GM21737 (cell line): ENCODE data around the gene DAB1.
"Not testable (repeated sequence)": the region's sequence is repeated elsewhere in the genome, so short reads cannot be mapped to it uniquely, and the experiment has no call there.

Experiments
- ATAC-seq: cut with Tn5 transposase; IDR thresholded peaks from one replicate; pipeline ENCODE4 v1.9.1; 2021; ENCODE audit warnings: mild to moderate bottlenecking, moderate library complexity; ENCODE audit not compliant: unreplicated experiment

Gene DAB1

DNA sequence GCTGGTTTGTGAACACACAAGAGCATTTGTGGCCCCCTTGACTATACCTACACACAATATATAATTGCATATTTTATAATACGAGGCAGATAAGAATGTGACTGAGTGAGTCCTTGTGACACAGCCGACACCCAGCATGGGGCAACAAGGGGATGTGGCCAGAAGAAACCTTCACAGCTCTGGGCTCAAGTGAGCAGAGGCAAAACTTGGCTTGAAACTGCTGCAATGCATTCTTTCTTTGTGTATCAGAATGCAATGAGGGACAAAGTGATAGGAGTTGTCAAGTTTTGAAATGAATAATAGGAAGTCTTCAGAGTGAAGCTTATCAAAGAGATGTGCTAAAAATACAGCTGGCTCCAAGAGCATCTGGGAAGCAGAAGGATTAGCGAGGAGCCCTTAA lies 334.0 kb downstream of the DAB1 start:
- ATAC-seq: no peak

DNA sequence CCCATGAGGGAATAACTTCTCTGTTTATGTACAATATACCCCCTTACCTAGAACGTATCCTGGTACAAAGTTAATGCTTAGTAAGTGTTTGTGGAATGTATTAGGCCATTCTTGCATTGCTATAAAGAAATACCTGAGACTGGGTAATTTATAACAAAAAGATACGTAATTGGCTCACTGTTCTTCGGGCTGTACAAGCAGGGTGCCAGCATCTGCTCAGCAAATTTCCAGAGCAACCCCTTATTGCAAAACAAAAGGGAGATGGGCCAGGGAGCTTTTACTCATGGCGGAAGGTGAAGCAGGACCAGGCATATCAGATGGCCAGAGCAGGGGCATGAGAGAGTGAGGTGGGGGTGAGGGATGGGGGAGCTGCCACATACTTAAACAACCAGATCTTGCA lies 334.6 kb downstream of the DAB1 start:
- no peak for ATAC-seq

DNA sequence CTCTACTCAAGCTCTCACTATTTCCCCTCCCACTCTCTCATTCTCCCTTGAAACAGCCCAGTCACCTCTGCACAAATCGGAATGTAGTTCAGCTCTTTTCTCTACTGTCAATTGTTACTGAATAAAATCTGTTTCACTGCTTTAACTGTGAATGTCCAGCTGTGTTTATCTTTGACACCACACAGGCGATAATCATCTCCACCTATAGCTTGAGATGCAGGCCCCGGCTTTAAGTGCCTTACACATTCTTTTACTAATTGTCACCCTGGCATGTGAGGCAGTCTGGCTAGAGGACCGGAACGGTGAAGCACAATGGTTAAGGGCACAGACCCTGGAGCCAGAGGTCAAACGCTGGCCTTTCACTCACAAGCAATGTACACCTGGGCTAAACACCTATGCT lies 335.2 kb downstream of the DAB1 start:
- no peak for ATAC-seq

DNA sequence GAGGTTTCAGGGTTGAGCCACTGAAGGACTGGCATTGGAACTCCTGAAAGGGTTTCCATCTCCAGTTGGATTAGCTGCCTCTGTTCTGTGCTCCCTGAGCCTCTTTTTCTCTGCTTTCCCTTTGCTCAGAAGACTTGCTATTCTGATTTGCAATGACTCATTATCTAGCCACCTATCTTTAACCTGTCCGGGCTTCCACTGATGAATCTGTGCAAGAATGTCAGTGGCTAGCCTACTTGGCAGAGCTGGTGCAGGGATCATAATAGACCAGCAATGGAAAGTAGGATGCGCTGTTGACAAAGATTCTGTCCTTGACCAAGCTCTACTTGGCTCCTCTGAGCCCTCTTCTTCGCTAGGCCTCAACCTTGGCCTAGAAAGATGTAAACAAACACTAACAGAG lies 336.2 kb downstream of the DAB1 start:
- not testable (repeated sequence) for ATAC-seq

DNA sequence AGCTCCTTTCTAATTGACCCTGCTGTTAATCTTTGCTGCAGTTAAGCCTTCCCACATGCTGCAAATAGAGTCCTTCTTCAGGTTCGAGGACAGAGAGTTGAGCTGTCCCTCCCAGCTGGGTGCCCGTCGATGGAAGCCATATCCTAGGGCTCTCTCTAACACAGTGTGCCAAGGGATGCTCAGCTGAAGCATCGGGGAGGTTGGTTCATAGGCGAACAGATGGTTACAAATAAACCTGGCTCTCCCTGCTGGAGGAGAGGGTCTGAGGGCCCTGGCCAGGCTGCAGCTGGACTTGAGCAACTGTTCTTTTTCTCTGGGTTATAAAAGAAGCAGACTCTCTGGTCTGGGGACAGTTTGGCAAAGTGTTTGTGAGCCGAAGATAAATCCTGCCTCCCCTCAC lies 337.7 kb downstream of the DAB1 start:
- no peak for ATAC-seq

DNA sequence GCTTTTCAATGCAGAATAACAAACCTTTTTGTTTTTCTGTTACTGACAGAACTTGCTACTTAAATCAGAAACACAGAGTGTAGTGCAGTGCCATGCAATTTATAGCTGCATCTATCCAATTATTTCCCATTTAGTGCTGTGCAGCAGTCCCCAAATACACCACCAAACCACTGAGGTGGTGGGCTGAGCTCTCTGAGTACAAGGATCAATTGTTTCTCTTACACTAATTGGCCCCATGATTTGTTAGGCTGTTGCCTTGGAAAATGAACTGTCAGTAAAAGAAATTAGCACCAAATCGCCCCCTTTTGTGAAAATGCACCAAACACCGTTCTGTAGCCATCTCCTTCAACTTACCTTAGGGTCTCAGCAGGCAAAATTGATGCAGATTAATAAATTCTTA lies 339.2 kb downstream of the DAB1 start:
- ATAC-seq: no peak

DNA sequence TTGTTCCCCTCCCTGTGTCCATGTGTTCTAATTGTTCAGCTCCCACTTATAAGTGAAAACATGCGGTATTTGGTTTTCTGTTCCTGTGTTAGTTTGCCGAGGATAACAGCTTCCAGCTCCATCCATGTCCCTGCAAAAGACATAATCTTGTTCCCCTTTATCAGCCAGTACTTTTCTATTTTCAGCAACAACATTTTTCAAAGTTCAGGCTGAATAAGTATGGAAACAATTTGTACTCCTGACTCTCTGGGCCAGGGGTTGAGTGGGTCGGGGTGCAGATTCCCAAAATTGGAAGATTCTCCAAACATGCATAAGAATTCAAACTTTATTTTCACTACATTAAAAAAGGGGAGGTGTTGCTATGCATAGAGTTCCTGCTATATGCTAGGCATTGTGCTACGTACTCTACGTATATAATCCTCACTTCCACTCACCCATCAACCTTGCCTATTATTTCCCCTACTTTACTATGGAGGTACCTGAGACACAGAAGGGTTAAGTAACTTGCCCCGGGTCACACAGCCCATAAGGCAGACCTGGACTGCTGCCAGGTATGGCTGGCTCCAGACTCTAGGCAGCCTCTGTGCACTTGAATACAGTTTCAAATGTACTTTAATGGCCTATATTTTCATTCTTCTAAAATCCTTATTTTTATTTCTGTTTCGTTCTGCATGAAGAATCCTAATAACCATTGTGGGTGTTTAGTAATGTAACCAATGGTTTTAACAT lies 341.0 kb downstream of the DAB1 start:
- ATAC-seq: no peak

DNA sequence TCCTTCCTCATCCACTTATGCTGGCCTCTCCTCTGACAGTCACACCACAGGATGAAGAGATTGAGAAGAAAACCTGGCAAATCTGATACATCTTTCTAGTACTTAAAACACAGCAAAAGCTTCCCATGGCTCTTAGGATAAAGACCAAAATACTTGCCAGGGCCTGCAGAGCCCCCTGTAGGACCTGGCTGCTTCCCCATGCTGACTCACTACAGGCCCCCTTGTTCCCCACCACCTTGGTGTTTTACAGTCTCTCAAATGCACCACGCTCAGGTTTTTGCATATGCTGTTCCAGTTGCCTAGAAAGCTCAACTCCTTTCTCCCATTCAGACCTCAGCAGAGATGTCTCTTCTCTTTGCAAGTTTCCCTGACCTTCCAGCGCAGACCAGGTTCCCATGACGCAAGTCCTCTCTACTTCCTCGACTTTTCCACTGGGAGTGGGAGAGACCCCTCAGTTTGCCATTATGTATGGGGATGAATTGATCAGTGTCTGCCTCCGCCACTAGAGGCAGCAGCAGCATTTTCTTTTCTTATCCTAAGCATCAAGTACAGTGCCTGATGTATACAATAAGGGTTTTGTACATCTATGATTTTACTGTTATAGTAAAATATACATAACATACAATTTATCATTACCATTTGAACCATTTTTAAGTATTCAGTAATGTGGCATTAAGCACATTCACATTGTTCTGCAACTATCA lies 344.3 kb downstream of the DAB1 start:
- no peak for ATAC-seq

DNA sequence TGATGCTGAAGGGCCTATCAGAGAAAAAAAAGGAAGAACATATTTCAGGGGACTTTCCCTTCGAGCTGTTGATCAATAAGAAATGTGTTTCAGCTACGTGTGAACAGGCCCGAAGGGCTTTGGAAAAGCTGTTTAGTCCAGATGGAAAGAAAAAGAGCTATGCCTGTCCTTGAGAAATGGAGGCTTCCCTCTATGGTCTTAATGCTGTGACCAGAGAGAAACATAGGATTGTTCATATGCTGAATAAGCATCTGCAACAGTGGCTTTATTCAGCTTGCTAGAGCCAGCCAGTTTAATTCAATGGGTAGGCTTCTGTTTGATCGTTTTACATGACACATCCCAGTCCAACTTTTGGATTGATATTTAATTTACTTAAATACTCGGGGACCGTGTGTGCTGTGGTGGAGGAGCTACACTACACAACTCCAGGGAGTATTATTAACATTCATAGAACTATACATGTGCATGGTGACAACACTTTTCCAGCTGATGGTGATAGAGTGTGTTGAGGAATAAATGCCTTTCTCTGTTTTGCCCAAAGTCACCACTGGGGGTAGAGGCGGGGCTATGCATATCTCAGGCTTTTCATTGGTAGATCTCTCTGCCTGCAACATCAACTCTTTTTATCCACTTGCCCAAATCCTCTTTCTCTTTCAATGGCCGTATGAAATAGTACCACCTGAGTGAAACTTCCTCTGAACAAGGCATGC lies 351.3 kb downstream of the DAB1 start:
- no peak for ATAC-seq

DNA sequence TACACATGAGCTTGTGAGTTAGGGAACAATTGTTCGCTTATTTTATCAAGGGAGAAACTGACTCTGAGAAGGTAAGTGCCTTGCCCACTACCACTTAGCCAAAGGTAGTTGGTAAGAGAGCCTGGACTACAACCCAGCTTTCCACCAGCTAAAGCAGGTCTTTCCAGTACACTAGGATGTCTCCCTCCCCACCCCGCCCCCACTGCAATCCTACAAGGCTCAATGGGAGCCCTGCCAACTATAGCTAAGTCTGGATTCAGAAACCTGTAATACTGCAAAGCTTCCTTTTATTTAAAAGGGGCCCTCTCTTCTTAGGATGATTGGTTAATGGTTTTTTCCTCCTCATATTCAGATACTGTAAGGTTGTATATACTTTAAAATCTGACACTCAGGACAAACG lies 356.0 kb downstream of the DAB1 start:
- ATAC-seq: no peak

DNA sequence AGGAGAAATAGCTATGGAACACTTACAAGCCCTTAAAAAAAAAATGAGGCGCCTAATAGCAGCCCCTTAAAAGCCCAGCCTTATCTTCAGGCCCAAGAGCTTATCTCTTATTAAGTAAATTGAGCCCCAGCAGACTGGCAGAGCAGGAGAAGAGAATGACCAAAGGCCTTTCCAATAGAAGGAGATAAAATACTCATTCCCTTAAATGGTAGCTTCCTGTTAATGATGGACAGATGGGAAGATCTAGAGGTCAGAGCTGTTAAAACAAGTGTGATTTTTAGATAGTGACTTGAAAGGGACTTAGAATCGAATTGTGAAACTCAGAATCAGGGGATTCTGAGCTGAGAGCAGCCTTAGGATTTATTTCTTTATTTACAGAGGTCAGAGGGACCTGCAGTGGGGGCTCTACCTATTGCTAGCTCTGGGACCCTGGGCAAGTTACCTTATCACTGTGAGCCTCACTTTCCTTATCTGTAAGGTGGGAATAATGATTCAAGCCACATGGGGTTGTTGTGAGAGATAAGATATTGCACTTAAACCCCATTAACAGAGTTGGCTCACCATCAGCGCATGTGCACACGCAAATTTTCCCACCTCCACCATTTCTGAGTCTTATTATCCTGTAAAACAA lies 356.8 kb downstream of the DAB1 start:
- ATAC-seq: no peak

DNA sequence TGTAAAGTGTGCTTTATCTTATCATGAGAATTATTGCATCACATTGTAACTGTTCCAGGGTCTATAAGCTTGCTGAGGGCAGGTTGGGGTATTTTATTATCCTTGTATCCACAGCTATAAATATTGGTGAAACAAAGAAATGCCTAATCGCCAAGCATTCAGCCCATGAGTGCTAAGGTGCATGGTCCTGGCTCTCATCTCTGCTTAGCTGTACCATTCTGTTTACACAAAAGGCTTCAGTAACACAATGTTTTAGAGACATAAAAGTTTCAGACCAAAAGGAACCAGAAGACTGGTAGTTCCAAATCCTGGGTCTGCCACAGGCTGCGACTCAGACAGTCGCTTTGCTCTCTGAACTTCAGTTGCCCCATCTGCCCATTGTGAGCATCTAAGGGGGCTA lies 358.4 kb downstream of the DAB1 start:
- no peak for ATAC-seq

DNA sequence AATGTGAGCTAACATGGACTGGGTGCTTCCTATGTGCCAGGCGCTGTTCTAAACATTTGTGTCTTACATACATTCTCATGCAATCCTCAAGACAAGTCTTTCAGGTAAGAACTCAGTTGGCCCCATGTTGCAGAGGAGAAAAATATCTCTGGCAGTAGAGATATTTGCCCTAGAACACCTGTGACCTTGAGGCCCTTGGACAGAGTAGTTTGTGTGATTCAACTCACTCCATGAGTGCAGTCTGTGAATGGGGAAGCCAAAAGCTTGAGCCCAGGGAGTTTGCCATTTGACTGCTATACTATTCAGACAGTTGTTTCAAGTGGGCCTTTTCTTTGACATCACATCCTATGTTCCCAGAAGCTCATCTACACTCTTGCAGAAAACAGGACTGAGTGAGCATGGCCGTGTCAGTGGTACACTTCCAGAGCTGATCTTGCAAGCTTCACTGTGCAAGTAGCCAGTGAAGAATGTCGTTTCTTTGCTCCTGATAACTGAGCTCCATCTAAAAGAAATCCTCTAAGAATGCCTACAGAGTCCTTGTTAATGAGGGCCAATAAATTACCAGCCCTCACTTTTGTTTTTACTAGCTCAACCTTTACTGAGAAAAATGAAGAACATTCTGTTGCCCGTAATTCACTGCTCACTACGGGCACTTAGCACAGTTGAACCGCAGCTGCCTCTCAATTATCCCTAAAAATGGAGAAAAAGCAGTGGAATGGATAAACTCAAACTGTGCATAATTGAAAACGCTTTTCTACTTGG lies 359.3 kb downstream of the DAB1 start:
- no peak for ATAC-seq

DNA sequence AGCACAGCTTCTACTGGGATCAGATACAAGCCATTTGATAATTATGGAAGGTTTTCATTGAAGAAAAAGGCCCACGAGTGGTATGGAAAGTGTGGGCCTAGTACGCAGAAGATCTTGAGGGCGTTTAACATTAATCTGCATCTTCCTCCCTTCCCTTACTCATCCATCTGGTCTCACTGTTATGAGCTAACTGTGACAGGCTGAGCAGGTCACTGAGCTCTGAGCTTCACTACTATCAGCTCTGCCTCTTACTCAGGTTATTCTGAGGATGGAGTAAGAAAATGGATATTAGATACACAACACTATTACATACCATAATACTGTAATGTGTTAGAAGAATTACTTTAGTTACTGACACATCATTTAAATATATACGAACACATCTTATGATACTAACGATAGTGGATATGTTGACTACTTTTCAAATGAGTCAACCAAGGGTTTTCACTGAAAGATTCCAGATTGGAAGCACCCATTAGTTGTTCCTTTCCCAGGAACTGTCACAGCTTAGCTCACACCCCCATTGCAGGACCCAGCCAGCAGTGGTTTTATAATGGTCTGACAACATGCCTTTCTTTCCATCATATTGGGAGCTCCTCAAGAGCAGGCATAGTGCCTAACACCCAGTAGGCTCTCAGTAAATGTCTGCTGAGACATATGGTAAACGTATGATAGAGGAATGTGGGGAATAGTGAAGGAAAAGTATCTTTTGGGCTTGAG lies 360.3 kb downstream of the DAB1 start:
- no peak for ATAC-seq

DNA sequence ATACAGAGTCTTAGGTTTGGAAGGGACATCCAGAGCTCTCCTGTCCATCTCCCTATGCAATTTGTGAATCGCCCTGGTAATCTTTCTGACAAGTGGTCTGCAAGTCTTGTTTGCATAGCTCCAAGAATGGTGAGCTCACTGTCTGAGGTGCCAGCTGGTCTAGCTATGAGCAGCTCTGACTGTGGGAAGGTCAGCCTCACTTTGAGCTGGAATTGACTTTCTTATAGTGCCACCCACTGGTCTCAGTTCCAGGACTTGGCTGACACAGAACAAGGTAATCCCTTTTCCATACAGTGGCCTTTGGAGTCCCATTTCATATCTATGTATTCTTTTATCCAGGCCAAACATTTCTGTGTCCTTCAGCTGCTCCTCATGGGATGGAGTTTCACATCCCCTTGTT lies 362.5 kb downstream of the DAB1 start:
- no peak for ATAC-seq

DNA sequence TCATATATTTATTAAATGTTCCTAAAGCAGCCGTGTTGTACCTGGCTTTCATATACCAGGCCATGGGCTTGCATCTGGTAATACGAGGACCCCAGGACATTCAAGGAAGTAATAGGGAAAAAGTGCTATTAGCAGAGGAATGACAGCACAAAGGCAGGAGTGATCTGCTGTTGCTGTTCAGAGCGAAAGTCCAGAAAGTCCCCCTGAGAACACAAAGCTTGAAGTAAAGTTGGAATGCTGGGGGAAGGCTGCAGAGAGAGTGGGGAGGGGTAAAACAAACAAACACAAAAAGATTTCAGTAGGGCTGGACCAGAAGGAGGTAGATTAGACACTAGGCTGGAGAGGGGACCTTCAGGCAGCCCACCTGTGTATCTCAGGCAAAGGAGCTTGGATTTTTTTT lies 363.4 kb downstream of the DAB1 start:
- ATAC-seq: no peak

DNA sequence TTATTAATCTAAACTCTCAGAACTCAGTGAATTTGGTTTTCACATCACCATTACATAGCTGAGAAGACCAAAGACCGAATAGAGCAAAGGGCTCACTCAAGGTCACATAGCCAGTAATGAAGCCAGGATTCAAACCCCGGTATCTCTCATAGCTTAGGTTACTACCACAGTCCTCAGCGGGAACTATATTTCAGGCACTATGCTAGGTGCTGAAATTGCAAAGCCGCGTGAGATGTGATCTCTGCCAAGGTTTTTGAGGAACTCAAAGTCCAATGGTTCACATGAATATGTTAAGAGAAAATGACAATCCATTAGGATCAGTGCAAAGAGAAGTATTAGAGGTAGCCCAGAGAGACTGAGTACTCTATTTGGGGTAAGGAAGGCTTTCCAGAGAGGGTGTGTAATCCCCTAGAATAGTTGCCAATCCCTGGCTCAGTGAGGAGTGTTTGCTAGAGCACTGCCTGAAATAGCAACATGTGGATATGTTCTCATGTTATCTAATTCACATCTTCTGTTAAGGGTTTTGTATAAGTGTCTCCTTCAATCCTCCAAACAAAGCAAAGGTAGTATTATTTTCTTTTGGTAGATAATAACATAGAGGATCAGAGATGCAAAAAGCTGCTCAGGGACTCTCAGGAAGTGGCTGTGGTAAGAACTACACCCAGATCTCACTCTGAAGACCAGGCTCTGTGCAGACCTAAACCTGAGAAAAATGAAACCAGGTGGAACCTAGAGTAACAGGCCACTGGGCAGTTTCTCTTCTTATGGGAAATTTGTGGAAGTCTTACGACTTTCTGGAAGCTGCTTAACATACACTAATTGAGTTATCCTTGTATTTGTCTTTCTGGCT lies 365.0 kb downstream of the DAB1 start:
- ATAC-seq: no peak

DNA sequence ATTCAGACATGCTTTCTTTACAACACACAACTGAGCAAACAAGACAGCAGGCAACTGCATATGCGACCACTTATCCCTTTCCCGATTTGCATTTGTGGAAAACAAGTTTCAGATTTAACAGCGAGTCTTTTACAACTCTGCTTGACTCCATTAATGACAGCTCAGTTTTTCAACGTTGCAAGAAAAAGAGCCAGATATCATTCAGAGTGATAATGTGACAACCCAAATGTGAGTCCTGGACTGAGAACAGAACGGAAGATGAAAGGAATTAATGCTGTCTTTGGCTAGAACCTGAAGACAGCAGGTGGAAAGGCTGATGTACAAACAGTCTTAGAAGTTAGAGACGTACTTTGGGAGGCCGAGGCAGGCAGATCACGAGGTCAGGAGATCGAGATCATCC lies 375.0 kb downstream of the DAB1 start:
- ATAC-seq: no peak

DNA sequence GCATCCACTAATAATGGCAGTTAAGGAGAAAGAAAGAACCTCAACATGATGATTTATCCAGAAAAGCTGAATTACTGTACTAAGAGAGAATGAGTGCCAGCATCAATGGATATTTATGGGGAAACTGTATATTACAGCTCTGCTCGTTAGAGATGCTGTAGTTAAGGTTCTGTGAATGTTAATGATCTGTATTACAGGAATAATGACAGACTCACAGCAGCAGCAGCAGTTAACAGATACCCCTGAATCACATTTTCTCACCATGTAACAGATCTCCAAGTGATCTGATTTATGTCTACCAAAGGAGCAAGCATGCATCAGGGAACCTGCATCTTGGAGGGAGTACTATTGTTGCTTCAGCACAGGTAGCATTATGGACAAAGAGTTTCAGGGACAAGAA lies 377.4 kb downstream of the DAB1 start:
- no peak for ATAC-seq
